GM18861 (cell line): Measurements from ENCODE around the gene TXNDC5.

Source experiments
- ATAC-seq: cut with Tn5 transposase; IDR thresholded peaks from one replicate; pipeline ENCODE4 v1.9.1; 2021; ENCODE audit not compliant: unreplicated experiment

Gene TXNDC5

GRCh38 chr6:7868926-7869325 lies 41.7 kb downstream of the TXNDC5 start:
- ATAC-seq, result no peak

GRCh38 chr6:7866526-7866925 lies 44.1 kb downstream of the TXNDC5 start:
- no peak for ATAC-seq

GRCh38 chr6:7865781-7866180 lies 44.8 kb downstream of the TXNDC5 start:
- no peak for ATAC-seq

GRCh38 chr6:7859591-7859990 lies 51.0 kb downstream of the TXNDC5 start:
- ATAC-seq, result no peak

- ATAC-seq, result no peak
These were observed 58.8 kb downstream of the TXNDC5 start for GRCh38 chr6:7851780-7852179.

- ATAC-seq, result no peak
These were observed 62.4 kb downstream of the TXNDC5 start for GRCh38 chr6:7848229-7848628.

GRCh38 chr6:7846966-7847818 lies 63.4 kb downstream of the TXNDC5 start:
- ATAC-seq, result no peak

GRCh38 chr6:7841781-7842468 lies 68.7 kb downstream of the TXNDC5 start:
- no peak for ATAC-seq

- no peak for ATAC-seq
These were observed 74.1 kb downstream of the TXNDC5 start for GRCh38 chr6:7836371-7837026.

- ATAC-seq, result no peak
These were observed 76.9 kb downstream of the TXNDC5 start for GRCh38 chr6:7833751-7834070.

GRCh38 chr6:7832904-7833750 lies 77.5 kb downstream of the TXNDC5 start:
- ATAC-seq, result no peak
